Activated T-helper 17 cell treated with anti-CD3 and anti-CD28 coated beads, Interleukin-2, amount 50 U/mL, for 72 hours (primary cell): ENCODE results near the gene ENTPD8. TPM values are rescaled to one million over a fixed set of nuclear protein-coding genes. Genes with fewer than 3 reads are reported as not detected.

Experiments used
- ATAC-seq: fragments of 150-1000 bp; cut with Tn5 transposase; replicated peaks from 2 replicates; pipeline ENCODE4 v1.10.0; 2021; ENCODE audit warnings: mild to moderate bottlenecking, moderate library complexity
- H3K27ac Mint-ChIP-seq: one replicate; pipeline ENCODE4 v1.8.0; 2022; ENCODE audit warnings: mixed read lengths
- H3K27me3 Mint-ChIP-seq: one replicate; pipeline ENCODE4 v1.8.0; 2022; ENCODE audit warnings: mixed read lengths
- H3K36me3 Mint-ChIP-seq: one replicate; pipeline ENCODE4 v1.8.0; 2022; ENCODE audit warnings: low read depth, mild to moderate bottlenecking, mixed read lengths
- H3K4me1 Mint-ChIP-seq: one replicate; pipeline ENCODE4 v1.8.0; 2022; ENCODE audit warnings: mixed read lengths
- H3K4me3 Mint-ChIP-seq: one replicate; pipeline ENCODE4 v1.8.0; 2022; ENCODE audit warnings: mild to moderate bottlenecking, mixed read lengths
- H3K9me3 Mint-ChIP-seq: one replicate; pipeline ENCODE4 v1.8.0; 2022; ENCODE audit warnings: mixed read lengths
- total RNA-seq, 2 donors: library from RNA; stranded (reverse); gene quantifications; one replicate each; pipeline ENCODE4 v1.2.3, GENCODE V29; 2022

Gene ENTPD8
- not detected for total RNA-seq

- ATAC-seq: peak; percentile 35
- H3K4me1 Mint-ChIP-seq: peaks cover 10% of the 10 kb centered on the region
- H3K4me3 Mint-ChIP-seq: peak within 1 kb of the TSS; percentile 54
- H3K27ac Mint-ChIP-seq: no peak within 1 kb of the TSS
- H3K36me3 Mint-ChIP-seq: no peaks in the 10 kb centered on the region
- H3K27me3 Mint-ChIP-seq: peaks cover 12% of the 10 kb centered on the region
- H3K9me3 Mint-ChIP-seq: no peaks in the 10 kb centered on the region
These were observed at the start of gene ENTPD8 for GRCh38 chr9:137441289-137441934. TSS of gene ENTPD8 (minus strand) at chr9:137441357. CDS start at chr9:137438285, 3,072 bp downstream.

GRCh38 chr9:137490532-137491186 lies 49.5 kb upstream of the ENTPD8 start:
- H3K4me3 Mint-ChIP-seq: no peak overlapping the region
- no peaks in the 10 kb centered on the region for H3K27me3 Mint-ChIP-seq
- no peaks in the 10 kb centered on the region for H3K9me3 Mint-ChIP-seq
- no peak overlapping the region for H3K27ac Mint-ChIP-seq
- no peak for ATAC-seq
- H3K4me1 Mint-ChIP-seq: peaks cover 11% of the 10 kb centered on the region
- no peaks in the 10 kb centered on the region for H3K36me3 Mint-ChIP-seq

- H3K4me1 Mint-ChIP-seq: peaks cover 6% of the 10 kb centered on the region
- no peaks in the 10 kb centered on the region for H3K36me3 Mint-ChIP-seq
These were observed 47.7 kb upstream of the ENTPD8 start for GRCh38 chr9:137488906-137489305.

GRCh38 chr9:137488327-137488653 lies 47.1 kb upstream of the ENTPD8 start:
- Mint-ChIP-seq H3K4me1 (peaks cover 6% of the 10 kb centered on the region), H3K27ac (no peak overlapping the region), H3K9me3 (no peaks in the 10 kb centered on the region), H3K27me3 (no peaks in the 10 kb centered on the region), H3K36me3 (no peaks in the 10 kb centered on the region), H3K4me3 (no peak overlapping the region)
- no peak for ATAC-seq

More at GRCh38 chr9:137488906-137489305, 47.7 kb upstream of the ENTPD8 start:
- Mint-ChIP-seq H3K27ac (no peak overlapping the region), H3K9me3 (no peaks in the 10 kb centered on the region), H3K27me3 (no peaks in the 10 kb centered on the region), H3K4me3 (no peak overlapping the region)
- no peak for ATAC-seq

- no peak for ATAC-seq
- Mint-ChIP-seq H3K27me3 (no peaks in the 10 kb centered on the region), H3K27ac (no peak overlapping the region), H3K36me3 (no peaks in the 10 kb centered on the region), H3K9me3 (no peaks in the 10 kb centered on the region), H3K4me1 (peaks cover 6% of the 10 kb centered on the region), H3K4me3 (no peak overlapping the region)
These were observed 46.5 kb upstream of the ENTPD8 start for GRCh38 chr9:137487454-137488326.

DNA sequence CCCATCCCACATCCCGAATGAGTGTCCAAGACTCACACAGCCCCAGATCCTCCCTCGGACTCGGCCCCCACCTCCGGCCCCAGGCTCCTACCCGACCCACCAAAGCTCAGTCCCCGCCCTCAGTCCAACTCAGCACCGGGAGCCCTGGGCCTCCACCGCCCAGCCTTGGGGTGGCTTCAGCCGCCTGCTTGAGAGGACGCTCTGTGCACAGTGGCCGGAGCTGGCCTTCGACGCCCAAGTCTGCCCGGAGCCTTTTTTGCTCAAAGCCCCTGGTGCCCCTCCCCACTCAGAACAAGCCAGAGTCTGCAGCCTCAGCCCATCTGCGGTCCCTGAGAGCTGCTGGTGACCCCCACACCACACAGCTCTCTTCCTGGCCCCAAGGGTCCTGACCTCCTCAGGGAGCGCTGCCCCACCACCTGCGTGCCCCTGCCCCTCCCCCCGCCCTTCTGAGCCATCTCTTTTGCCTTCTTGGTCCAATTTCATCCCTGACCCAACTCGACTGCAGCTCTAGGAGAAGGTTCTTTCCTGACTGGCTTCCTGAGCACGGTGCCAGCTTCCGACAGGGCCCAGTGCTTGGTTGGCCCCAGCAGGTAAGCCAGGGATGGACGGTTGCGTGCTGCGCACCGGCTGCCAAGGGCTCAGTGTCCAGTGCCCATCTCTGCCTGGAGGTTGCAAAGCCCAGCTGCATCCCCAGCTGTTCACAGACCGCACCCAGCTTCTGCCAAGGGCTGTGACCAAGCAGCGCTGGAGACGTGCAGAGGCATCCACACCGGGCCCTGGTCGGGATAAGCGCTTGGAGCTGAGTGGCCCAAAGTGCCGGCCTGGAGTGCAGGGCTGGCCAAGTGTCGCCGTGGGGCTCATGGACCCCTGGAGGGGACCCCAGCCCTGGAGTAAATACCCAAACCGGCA lies 45.6 kb upstream of the ENTPD8 start:
- H3K4me1 Mint-ChIP-seq: peaks cover 2% of the 10 kb centered on the region
- no peak overlapping the region for H3K27ac Mint-ChIP-seq
- H3K9me3 Mint-ChIP-seq: no peaks in the 10 kb centered on the region
- H3K27me3 Mint-ChIP-seq: no peaks in the 10 kb centered on the region
- H3K4me3 Mint-ChIP-seq: no peak overlapping the region
- no peaks in the 10 kb centered on the region for H3K36me3 Mint-ChIP-seq
- ATAC-seq: no peak

- ATAC-seq: no peak
- Mint-ChIP-seq H3K36me3 (no peaks in the 10 kb centered on the region), H3K4me3 (no peak overlapping the region), H3K4me1 (no peaks in the 10 kb centered on the region), H3K27me3 (no peaks in the 10 kb centered on the region), H3K27ac (no peak overlapping the region), H3K9me3 (no peaks in the 10 kb centered on the region)
These were observed 45.0 kb upstream of the ENTPD8 start for GRCh38 chr9:137486141-137486490.

DNA sequence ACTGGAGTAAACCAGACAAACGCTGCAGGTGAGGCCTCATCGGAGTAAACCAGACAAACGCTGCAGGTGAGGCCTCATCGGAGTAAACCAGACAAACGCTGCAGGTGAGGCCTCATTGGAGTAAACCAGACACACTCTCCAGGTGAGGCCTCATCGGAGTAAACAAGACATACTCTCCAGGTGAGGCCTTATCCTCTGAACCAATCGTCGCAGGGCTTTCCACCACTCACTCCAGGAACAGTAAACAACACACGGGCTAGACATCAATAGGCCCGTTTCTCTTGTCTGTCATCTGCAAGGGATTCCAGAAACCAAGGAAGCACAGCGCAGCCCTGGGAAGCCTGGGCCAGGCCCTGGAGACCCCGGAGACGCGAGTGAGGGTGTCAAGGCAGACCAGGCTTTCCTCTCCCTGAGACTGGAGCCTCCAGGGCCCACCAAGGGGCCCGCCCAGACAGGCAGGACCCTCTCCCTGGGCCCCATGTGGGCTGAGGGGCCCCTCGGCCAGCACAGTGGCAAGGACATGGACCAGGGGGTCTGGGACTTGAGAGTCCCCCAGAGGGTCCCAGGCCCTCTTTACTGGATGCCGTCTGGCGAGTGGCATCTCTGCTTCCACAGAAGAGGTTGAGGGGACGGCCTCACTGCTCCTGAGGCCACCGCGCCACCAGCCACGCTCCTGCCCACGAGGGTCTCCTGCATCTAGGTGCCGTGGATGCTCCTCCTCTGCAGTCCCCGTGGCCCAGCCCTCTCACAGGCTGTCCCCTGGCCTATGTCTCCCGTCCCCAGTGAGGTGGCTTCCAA lies 44.4 kb upstream of the ENTPD8 start:
- no peak overlapping the region for H3K4me3 Mint-ChIP-seq
- H3K27ac Mint-ChIP-seq: no peak overlapping the region
- no peaks in the 10 kb centered on the region for H3K9me3 Mint-ChIP-seq
- H3K27me3 Mint-ChIP-seq: no peaks in the 10 kb centered on the region
- no peaks in the 10 kb centered on the region for H3K4me1 Mint-ChIP-seq
- ATAC-seq: no peak
- H3K36me3 Mint-ChIP-seq: no peaks in the 10 kb centered on the region

DNA sequence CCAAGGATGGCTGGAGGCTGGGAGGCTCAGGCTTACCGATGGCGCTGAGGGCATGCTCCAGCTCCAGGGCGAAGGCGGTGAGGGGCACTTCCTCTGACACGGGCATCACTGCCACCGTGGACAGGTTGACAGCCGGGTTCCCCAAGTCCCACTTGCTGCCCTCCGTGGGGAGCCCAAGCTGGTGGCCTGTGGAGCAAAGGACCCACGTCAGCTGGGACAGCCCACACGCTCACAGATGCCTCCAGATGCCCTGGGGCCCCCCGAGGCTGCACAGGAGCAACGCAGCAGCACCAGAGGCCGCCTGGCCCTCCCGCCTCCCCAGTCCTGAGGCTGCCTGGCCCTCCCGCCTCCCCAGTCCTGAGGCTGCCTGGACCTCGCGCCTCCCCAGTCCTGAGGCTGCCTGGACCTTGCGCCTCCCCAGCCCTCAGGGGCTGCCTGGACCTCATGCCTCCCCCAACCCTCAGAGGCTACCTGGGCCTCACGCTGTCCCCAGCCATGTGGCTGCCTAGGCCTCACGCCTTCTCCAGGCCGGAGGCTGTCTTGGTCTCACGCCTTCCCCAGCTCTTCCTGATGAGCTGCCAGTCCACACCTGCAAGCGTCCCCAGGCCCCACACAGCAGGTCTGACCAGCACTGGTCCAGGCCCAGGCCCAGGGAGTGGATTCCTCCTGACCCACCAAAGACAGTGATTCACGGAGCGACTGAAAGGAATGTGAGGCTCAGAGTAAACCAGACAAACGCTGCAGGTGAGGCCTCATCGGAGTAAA lies 43.6 kb upstream of the ENTPD8 start:
- ATAC-seq: no peak
- Mint-ChIP-seq H3K36me3 (no peaks in the 10 kb centered on the region), H3K4me3 (no peak overlapping the region), H3K4me1 (no peaks in the 10 kb centered on the region), H3K27ac (no peak overlapping the region), H3K27me3 (no peaks in the 10 kb centered on the region), H3K9me3 (no peaks in the 10 kb centered on the region)

- no peaks in the 10 kb centered on the region for H3K27me3 Mint-ChIP-seq
- H3K4me1 Mint-ChIP-seq: no peaks in the 10 kb centered on the region
- H3K36me3 Mint-ChIP-seq: no peaks in the 10 kb centered on the region
- H3K27ac Mint-ChIP-seq: no peak overlapping the region
- no peak overlapping the region for H3K4me3 Mint-ChIP-seq
- no peaks in the 10 kb centered on the region for H3K9me3 Mint-ChIP-seq
- ATAC-seq: peak; percentile 7
These were observed 41.1 kb upstream of the ENTPD8 start for GRCh38 chr9:137482094-137482781.

GRCh38 chr9:137480686-137481683 lies 39.8 kb upstream of the ENTPD8 start:
- no peak for ATAC-seq
- peaks cover 4% of the 10 kb centered on the region for H3K9me3 Mint-ChIP-seq
- no peaks in the 10 kb centered on the region for H3K4me1 Mint-ChIP-seq

More at GRCh38 chr9:137480686-137481683, 39.8 kb upstream of the ENTPD8 start:
- H3K4me3 Mint-ChIP-seq: no peak overlapping the region
- H3K36me3 Mint-ChIP-seq: no peaks in the 10 kb centered on the region
- H3K27ac Mint-ChIP-seq: no peak overlapping the region
- no peaks in the 10 kb centered on the region for H3K27me3 Mint-ChIP-seq
